Measurements from ENCODE around the gene DIRAS2. TPM values are rescaled to one million over a fixed set of nuclear protein-coding genes. Genes with fewer than 3 reads are reported as not detected.
"Not testable (repeated sequence)": the region's sequence is repeated elsewhere in the genome, so short reads cannot be mapped to it uniquely, and the experiment has no call there.

Gene DIRAS2
- total RNA-seq, 1 donor: not detected

GRCh38 chr9:90665072-90665471 is 22.4 kb upstream of the DIRAS2 start:
- Histone ChIP-seq H3K9me3 (ENCODE audit: low read depth, low read length) (no peaks in the 10 kb centered on the region), H3K79me2 (ENCODE audit: insufficient read depth, low read length) (no peaks in the 10 kb centered on the region), H2AFZ (ENCODE audit: low read length) (no peak overlapping the region), H3K4me1 (ENCODE audit: insufficient read depth, low read length) (no peaks in the 10 kb centered on the region), H3K27me3 (ENCODE audit: insufficient read depth, low read length) (no peaks in the 10 kb centered on the region), H3K4me3 (ENCODE audit: insufficient read depth, low read length) (no peak overlapping the region), H4K20me1 (ENCODE audit: insufficient read depth, low read length) (no peaks in the 10 kb centered on the region), H3K36me3 (ENCODE audit: insufficient read depth, low read length) (no peaks in the 10 kb centered on the region), H3K4me2 (ENCODE audit: insufficient read depth, low read length) (no peak overlapping the region), H3K27ac (ENCODE audit: low read depth, low read length) (no peak overlapping the region)
- TF ChIP-seq CTCF (IDR thresholded peaks at IDR 0.05; ENCODE audit: extremely low read depth, low read depth, low read length): no peak
- DNase-seq (ENCODE audit: insufficient read length, low spot score, missing footprints): no peak

GRCh38 chr9:90659650-90660364 is 17.2 kb upstream of the DIRAS2 start:
- Histone ChIP-seq H3K79me2 (ENCODE audit: insufficient read depth, low read length) (no peaks in the 10 kb centered on the region), H3K36me3 (ENCODE audit: insufficient read depth, low read length) (no peaks in the 10 kb centered on the region), H3K4me2 (ENCODE audit: insufficient read depth, low read length) (no peak overlapping the region), H3K4me1 (ENCODE audit: insufficient read depth, low read length) (no peaks in the 10 kb centered on the region), H4K20me1 (ENCODE audit: insufficient read depth, low read length) (no peaks in the 10 kb centered on the region), H3K27ac (ENCODE audit: low read depth, low read length) (no peak overlapping the region), H3K27me3 (ENCODE audit: insufficient read depth, low read length) (no peaks in the 10 kb centered on the region), H2AFZ (ENCODE audit: low read length) (no peak overlapping the region), H3K9me3 (ENCODE audit: low read depth, low read length) (no peaks in the 10 kb centered on the region), H3K4me3 (ENCODE audit: insufficient read depth, low read length) (no peak overlapping the region)
- no peak for DNase-seq (ENCODE audit: insufficient read length, low spot score, missing footprints)
- TF ChIP-seq CTCF (IDR thresholded peaks at IDR 0.05; ENCODE audit: extremely low read depth, low read depth, low read length): no peak

- Histone ChIP-seq H3K27ac (ENCODE audit: low read depth, low read length) (no peak overlapping the region), H3K9me3 (ENCODE audit: low read depth, low read length) (no peaks in the 10 kb centered on the region), H3K27me3 (ENCODE audit: insufficient read depth, low read length) (no peaks in the 10 kb centered on the region), H3K4me1 (ENCODE audit: insufficient read depth, low read length) (no peaks in the 10 kb centered on the region), H3K79me2 (ENCODE audit: insufficient read depth, low read length) (no peaks in the 10 kb centered on the region), H3K4me3 (ENCODE audit: insufficient read depth, low read length) (no peak overlapping the region), H3K36me3 (ENCODE audit: insufficient read depth, low read length) (no peaks in the 10 kb centered on the region), H2AFZ (ENCODE audit: low read length) (no peak overlapping the region), H4K20me1 (ENCODE audit: insufficient read depth, low read length) (no peaks in the 10 kb centered on the region), H3K4me2 (ENCODE audit: insufficient read depth, low read length) (no peak overlapping the region)
- no peak for DNase-seq (ENCODE audit: insufficient read length, low spot score, missing footprints)
- TF ChIP-seq CTCF (IDR thresholded peaks at IDR 0.05; ENCODE audit: extremely low read depth, low read depth, low read length): no peak
These were observed 16.2 kb upstream of the DIRAS2 start for GRCh38 chr9:90658783-90659182.

- Histone ChIP-seq H4K20me1 (ENCODE audit: insufficient read depth, low read length) (no peaks in the 10 kb centered on the region), H3K27me3 (ENCODE audit: insufficient read depth, low read length) (no peaks in the 10 kb centered on the region), H3K4me2 (ENCODE audit: insufficient read depth, low read length) (no peak overlapping the region), H2AFZ (ENCODE audit: low read length) (no peak overlapping the region), H3K36me3 (ENCODE audit: insufficient read depth, low read length) (no peaks in the 10 kb centered on the region), H3K27ac (ENCODE audit: low read depth, low read length) (no peak overlapping the region), H3K4me1 (ENCODE audit: insufficient read depth, low read length) (no peaks in the 10 kb centered on the region), H3K9me3 (ENCODE audit: low read depth, low read length) (no peaks in the 10 kb centered on the region), H3K4me3 (ENCODE audit: insufficient read depth, low read length) (no peak overlapping the region), H3K79me2 (ENCODE audit: insufficient read depth, low read length) (no peaks in the 10 kb centered on the region)
- no peak for DNase-seq (ENCODE audit: insufficient read length, low spot score, missing footprints)
- TF ChIP-seq CTCF (IDR thresholded peaks at IDR 0.05; ENCODE audit: extremely low read depth, low read depth, low read length): no peak
These were observed 15.6 kb upstream of the DIRAS2 start for GRCh38 chr9:90658181-90658580.

GRCh38 chr9:90656876-90657275 is 14.3 kb upstream of the DIRAS2 start:
- not testable (repeated sequence) for H2AFZ ChIP-seq (ENCODE audit: low read length); H4K20me1 ChIP-seq (ENCODE audit: insufficient read depth, low read length); DNase-seq (ENCODE audit: insufficient read length, low spot score, missing footprints); H3K4me2 ChIP-seq (ENCODE audit: insufficient read depth, low read length); H3K9me3 ChIP-seq (ENCODE audit: low read depth, low read length); H3K4me1 ChIP-seq (ENCODE audit: insufficient read depth, low read length); H3K27me3 ChIP-seq (ENCODE audit: insufficient read depth, low read length); H3K4me3 ChIP-seq (ENCODE audit: insufficient read depth, low read length); H3K79me2 ChIP-seq (ENCODE audit: insufficient read depth, low read length); H3K36me3 ChIP-seq (ENCODE audit: insufficient read depth, low read length); H3K27ac ChIP-seq (ENCODE audit: low read depth, low read length)
